ENCODE measurements around the gene WSCD2. TPM values are rescaled to one million over a fixed set of nuclear protein-coding genes. Genes with fewer than 3 reads are reported as not detected.

Gene WSCD2
- polyA plus RNA-seq, 1 donor (not counting 4 experiments of a cell fraction or from before 2014, with no cell fraction given): not detected

GRCh38 chr12:108231909-108232434, 102.9 kb downstream of the WSCD2 start:
- TF ChIP-seq EZH2 (IDR thresholded peaks at IDR 0.05; ENCODE audit: low read length): no peak
- TF ChIP-seq, protein P1, sequence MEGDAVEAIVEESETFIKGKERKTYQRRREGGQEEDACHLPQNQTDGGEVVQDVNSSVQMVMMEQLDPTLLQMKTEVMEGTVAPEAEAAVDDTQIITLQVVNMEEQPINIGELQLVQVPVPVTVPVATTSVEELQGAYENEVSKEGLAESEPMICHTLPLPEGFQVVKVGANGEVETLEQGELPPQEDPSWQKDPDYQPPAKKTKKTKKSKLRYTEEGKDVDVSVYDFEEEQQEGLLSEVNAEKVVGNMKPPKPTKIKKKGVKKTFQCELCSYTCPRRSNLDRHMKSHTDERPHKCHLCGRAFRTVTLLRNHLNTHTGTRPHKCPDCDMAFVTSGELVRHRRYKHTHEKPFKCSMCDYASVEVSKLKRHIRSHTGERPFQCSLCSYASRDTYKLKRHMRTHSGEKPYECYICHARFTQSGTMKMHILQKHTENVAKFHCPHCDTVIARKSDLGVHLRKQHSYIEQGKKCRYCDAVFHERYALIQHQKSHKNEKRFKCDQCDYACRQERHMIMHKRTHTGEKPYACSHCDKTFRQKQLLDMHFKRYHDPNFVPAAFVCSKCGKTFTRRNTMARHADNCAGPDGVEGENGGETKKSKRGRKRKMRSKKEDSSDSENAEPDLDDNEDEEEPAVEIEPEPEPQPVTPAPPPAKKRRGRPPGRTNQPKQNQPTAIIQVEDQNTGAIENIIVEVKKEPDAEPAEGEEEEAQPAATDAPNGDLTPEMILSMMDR (optimal IDR thresholded peaks at IDR 0.05 in 1 of 3, IDR thresholded peaks at IDR 0.05 in 1 of 3, conservative IDR thresholded peaks at IDR 0.05 in 1 of 3; ENCODE audit: extremely low read depth in 1 of 3, insufficient read depth in 2 of 3, low read length in 3 of 3): no peak
- Histone ChIP-seq H3K27me3 (ENCODE audit: control insufficient read depth, extremely low read depth, insufficient read depth, low read length) (peaks cover under 1% of the 10 kb centered on the region), H3K4me1 (ENCODE audit: control insufficient read depth, extremely low read depth, insufficient read depth, low read length) (no peaks in the 10 kb centered on the region), H4K20me1 (ENCODE audit: control insufficient read depth, extremely low read depth, insufficient read depth, low read length) (no peaks in the 10 kb centered on the region), H3K36me3 (ENCODE audit: control insufficient read depth in 2 of 2, extremely low read depth in 1 of 2, insufficient read depth in 2 of 2, low read length in 2 of 2) (no peaks in the 10 kb centered on the region), H3K9me1 (ENCODE audit: control insufficient read depth, extremely low read depth, insufficient read depth, low read length) (no peaks in the 10 kb centered on the region), H3K9me3 (ENCODE audit: control insufficient read depth, low read depth, low read length) (no peaks in the 10 kb centered on the region), H3K27ac (ENCODE audit: control insufficient read depth, insufficient read depth, low read length) (no peak overlapping the region), H3K4me3 (ENCODE audit: control insufficient read depth in 2 of 3, extremely low read depth in 1 of 3, insufficient read depth in 2 of 3, low read depth in 1 of 3, low read length in 3 of 3) (no peak overlapping the region), H3K4me2 (ENCODE audit: control insufficient read depth, extremely low read depth, insufficient read depth, low read depth, low read length) (no peak overlapping the region), H3K79me2 (ENCODE audit: control insufficient read depth, insufficient read depth, low read length) (no peaks in the 10 kb centered on the region), H2AFZ (ENCODE audit: control insufficient read depth, low read length) (no peak overlapping the region), H3K9ac (ENCODE audit: control insufficient read depth, extremely low read depth, insufficient read depth, low read length) (no peak overlapping the region)
- no peak for FAIRE-seq
- dilution Hi-C loops (cut with MboI; ENCODE audit: extremely low pct_ligation_motif_present, low sequenced_read_pairs): loop anchor here (5.0 kb wide), 1 partner anchor 35 kb away; no protein-coding TSS in a partner anchor
- no peak for DNase-seq (ENCODE audit: low read depth, low spot score)

DNA sequence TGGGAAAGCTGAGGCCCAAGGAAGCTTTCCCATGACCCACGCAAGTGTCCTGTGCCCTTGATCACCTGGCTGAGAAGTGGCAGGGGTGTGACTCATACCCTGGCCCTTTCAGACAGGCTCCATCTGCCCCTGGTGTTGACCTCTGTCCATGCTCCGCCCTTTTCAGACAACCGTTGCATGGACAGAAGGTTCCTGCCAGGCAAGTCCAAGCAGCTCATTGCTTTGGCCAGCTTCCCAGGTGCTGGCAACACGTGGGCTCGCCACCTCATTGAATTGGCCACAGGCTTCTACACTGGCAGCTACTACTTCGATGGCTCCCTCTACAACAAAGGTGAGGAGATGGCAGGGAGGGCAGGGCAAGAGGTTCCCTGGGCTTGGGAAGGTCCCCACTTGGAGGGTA, 103.5 kb downstream of the WSCD2 start:
- TF ChIP-seq EZH2 (IDR thresholded peaks at IDR 0.05; ENCODE audit: low read length): no peak
- FAIRE-seq (no peak), DNase-seq (ENCODE audit: low read depth, low spot score) (no peak)
- Histone ChIP-seq H3K9me1 (ENCODE audit: control insufficient read depth, extremely low read depth, insufficient read depth, low read length) (no peaks in the 10 kb centered on the region), H3K27me3 (ENCODE audit: control insufficient read depth, extremely low read depth, insufficient read depth, low read length) (peaks cover 5% of the 10 kb centered on the region), H3K9me3 (ENCODE audit: control insufficient read depth, low read depth, low read length) (no peaks in the 10 kb centered on the region), H3K27ac (ENCODE audit: control insufficient read depth, insufficient read depth, low read length) (no peak overlapping the region), H3K9ac (ENCODE audit: control insufficient read depth, extremely low read depth, insufficient read depth, low read length) (no peak overlapping the region), H2AFZ (ENCODE audit: control insufficient read depth, low read length) (no peak overlapping the region), H3K4me3 (ENCODE audit: control insufficient read depth in 2 of 3, extremely low read depth in 1 of 3, insufficient read depth in 2 of 3, low read depth in 1 of 3, low read length in 3 of 3) (no peak overlapping the region), H3K4me1 (ENCODE audit: control insufficient read depth, extremely low read depth, insufficient read depth, low read length) (no peaks in the 10 kb centered on the region), H3K4me2 (ENCODE audit: control insufficient read depth, extremely low read depth, insufficient read depth, low read depth, low read length) (no peak overlapping the region), H4K20me1 (ENCODE audit: control insufficient read depth, extremely low read depth, insufficient read depth, low read length) (no peaks in the 10 kb centered on the region), H3K79me2 (ENCODE audit: control insufficient read depth, insufficient read depth, low read length) (no peaks in the 10 kb centered on the region), H3K36me3 (ENCODE audit: control insufficient read depth in 2 of 2, extremely low read depth in 1 of 2, insufficient read depth in 2 of 2, low read length in 2 of 2) (no peaks in the 10 kb centered on the region)
- dilution Hi-C loops (cut with MboI; ENCODE audit: extremely low pct_ligation_motif_present, low sequenced_read_pairs): loop anchor here (5.0 kb wide), 1 partner anchor 35 kb away; no protein-coding TSS in a partner anchor

DNA sequence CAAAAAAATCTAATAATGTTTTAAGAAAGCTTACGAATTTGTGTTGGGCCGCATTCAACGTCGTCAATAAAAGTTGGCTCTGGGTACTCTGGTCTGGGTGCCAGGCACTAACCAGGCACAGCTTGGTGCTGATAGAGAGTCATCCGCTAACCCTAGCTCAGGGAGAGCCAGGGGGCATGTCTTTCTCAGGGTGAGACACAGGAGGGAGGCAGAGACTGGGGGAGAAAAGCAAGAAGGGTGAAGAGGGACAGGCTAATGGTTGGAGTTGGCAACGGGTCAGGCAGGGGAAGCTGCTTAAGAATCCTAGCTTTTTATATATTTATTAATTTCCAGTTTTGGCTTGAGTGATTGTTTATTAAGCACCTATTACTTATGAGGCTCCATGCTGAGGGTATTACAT, 105.1 kb downstream of the WSCD2 start:
- Histone ChIP-seq H4K20me1 (ENCODE audit: control insufficient read depth, extremely low read depth, insufficient read depth, low read length) (no peaks in the 10 kb centered on the region), H3K4me2 (ENCODE audit: control insufficient read depth, extremely low read depth, insufficient read depth, low read depth, low read length) (no peak overlapping the region), H3K27me3 (ENCODE audit: control insufficient read depth, extremely low read depth, insufficient read depth, low read length) (peaks cover 5% of the 10 kb centered on the region), H3K9me1 (ENCODE audit: control insufficient read depth, extremely low read depth, insufficient read depth, low read length) (no peaks in the 10 kb centered on the region), H3K79me2 (ENCODE audit: control insufficient read depth, insufficient read depth, low read length) (no peaks in the 10 kb centered on the region), H3K4me1 (ENCODE audit: control insufficient read depth, extremely low read depth, insufficient read depth, low read length) (no peaks in the 10 kb centered on the region), H3K27ac (ENCODE audit: control insufficient read depth, insufficient read depth, low read length) (no peak overlapping the region), H3K9ac (ENCODE audit: control insufficient read depth, extremely low read depth, insufficient read depth, low read length) (no peak overlapping the region), H3K36me3 (ENCODE audit: control insufficient read depth in 2 of 2, extremely low read depth in 1 of 2, insufficient read depth in 2 of 2, low read length in 2 of 2) (no peaks in the 10 kb centered on the region), H2AFZ (ENCODE audit: control insufficient read depth, low read length) (no peak overlapping the region), H3K4me3 (ENCODE audit: control insufficient read depth in 2 of 3, extremely low read depth in 1 of 3, insufficient read depth in 2 of 3, low read depth in 1 of 3, low read length in 3 of 3) (no peak overlapping the region), H3K9me3 (ENCODE audit: control insufficient read depth, low read depth, low read length) (no peaks in the 10 kb centered on the region)
- TF ChIP-seq, protein P1 (optimal IDR thresholded peaks at IDR 0.05 in 1 of 3, IDR thresholded peaks at IDR 0.05 in 1 of 3, conservative IDR thresholded peaks at IDR 0.05 in 1 of 3; ENCODE audit: extremely low read depth in 1 of 3, insufficient read depth in 2 of 3, low read length in 3 of 3): peak in 2 of 3 experiments; percentile 7 to 22
- no peak for TF ChIP-seq EZH2 (IDR thresholded peaks at IDR 0.05; ENCODE audit: low read length)
- DNase-seq (ENCODE audit: low read depth, low spot score) (no peak), FAIRE-seq (no peak)
- dilution Hi-C loops (cut with MboI; ENCODE audit: extremely low pct_ligation_motif_present, low sequenced_read_pairs): loop anchor here (5.0 kb wide), 1 partner anchor 37 kb away; no protein-coding TSS in a partner anchor
